ENCODE measurements around the gene ACAP3. TPM values are rescaled to one million over a fixed set of nuclear protein-coding genes. Genes with fewer than 3 reads are reported as not detected.
A peak's percentile ranks its signal among the peaks of the same experiment; 100 is the strongest.

ACAP3 gene
- total and polyA plus RNA-seq, 8 donors: 30.8 to 73.6 (median 44.2) TPM

- Histone ChIP-seq H3K27me3 (no peaks in the 10 kb centered on the region), H3K4me3 (peak overlapping the region; percentile 2 to 91), H3K36me3 (peaks cover 0 to 17% of the 10 kb centered on the region in 2 donors), H3K27ac (peak overlapping the region; percentile 53 to 66), H3K4me1 (peaks cover 28 to 51% of the 10 kb centered on the region in 2 donors), H3K9me3 (no peaks in the 10 kb centered on the region)
- TF ChIP-seq CTCF (IDR thresholded peaks at IDR 0.05): no peak
- intact Hi-C loops (cut with DNase I): no loop called here
- ATAC-seq: no peak
- DNase-seq: no peak
Observed at GRCh38 chr1:1306070-1306660, 1.6 kb downstream of the ACAP3 start.

GRCh38 chr1:1305300-1306069 is 2.2 kb downstream of the ACAP3 start:
- H3K4me3 ChIP-seq: peak overlapping the region; percentile 2 to 91
- DNase-seq (peak in 2 of 4 donors; percentile 37 to 72), ATAC-seq (peak; percentile 18)
- no peaks in the 10 kb centered on the region for H3K9me3 ChIP-seq
- no peak for TF ChIP-seq CTCF (IDR thresholded peaks at IDR 0.05)
- H3K36me3 ChIP-seq: peaks cover 0 to 10% of the 10 kb centered on the region in 2 donors
- peak overlapping the region; percentile 53 to 66 for H3K27ac ChIP-seq
- peaks cover 28 to 51% of the 10 kb centered on the region in 2 donors for H3K4me1 ChIP-seq
- H3K27me3 ChIP-seq: no peaks in the 10 kb centered on the region
- intact Hi-C loops (cut with DNase I): no loop called here

- no peak for TF ChIP-seq CTCF (IDR thresholded peaks at IDR 0.05)
- Histone ChIP-seq H3K27me3 (no peaks in the 10 kb centered on the region), H3K27ac (peak overlapping the region; percentile 53 to 66), H3K4me1 (peaks cover 28 to 46% of the 10 kb centered on the region in 2 donors), H3K36me3 (peaks cover 0 to 1% of the 10 kb centered on the region in 2 donors), H3K4me3 (peak overlapping the region in 1 of 2 donors; percentile 91), H3K9me3 (no peaks in the 10 kb centered on the region)
- intact Hi-C loops (cut with DNase I): no loop called here
- ATAC-seq (no peak), DNase-seq (peak in 3 of 4 donors; percentile 67 to 88 (median 77))
Observed at GRCh38 chr1:1304331-1305299, 3.1 kb downstream of the ACAP3 start.

GRCh38 chr1:1303736-1304135 is 4.0 kb downstream of the ACAP3 start:
- DNase-seq: no peak
- no peaks in the 10 kb centered on the region for H3K27me3 ChIP-seq
- TF ChIP-seq CTCF (IDR thresholded peaks at IDR 0.05): no peak
- no peak overlapping the region for H3K27ac ChIP-seq
- no peak overlapping the region for H3K4me3 ChIP-seq
- no peaks in the 10 kb centered on the region for H3K9me3 ChIP-seq
- intact Hi-C loops (cut with DNase I): no loop called here
- peaks cover 0 to 4% of the 10 kb centered on the region in 2 donors for H3K36me3 ChIP-seq
- peaks cover 28 to 37% of the 10 kb centered on the region in 2 donors for H3K4me1 ChIP-seq
- no peak for ATAC-seq

All from left lung (tissue), 10 donors.